Upper lobe of left lung (tissue), 6 donors: ENCODE measurements around the gene SPAG7. TPM values are rescaled to one million over a fixed set of nuclear protein-coding genes. Genes with fewer than 3 reads are reported as not detected.

Source experiments
- ATAC-seq, 2 donors: fragments of 200-7000 bp; cut with Tn5 transposase; one replicate each; pipeline ENCODE4 v1.9.1; 2022; ENCODE audit warnings: mild to moderate bottlenecking in 2 of 2, moderate library complexity in 2 of 2; ENCODE audit not compliant: low FRiP score in 2 of 2
- DNase-seq, 2 donors: peaks; one replicate each; pipeline ENCODE4 v3.0.0-alpha.2; 2019 to 2020
- H3K27ac ChIP-seq, 4 donors: fragments of 200-600 bp; sonication (generic); one replicate each; pipeline ENCODE4 v1.5.1; 2016 to 2019
- H3K27me3 ChIP-seq, 4 donors: fragments of 200-600 bp; sonication (generic); one replicate each; pipeline ENCODE4 v1.5.1; 2017 to 2019
- H3K36me3 ChIP-seq, 4 donors: fragments of 200-600 bp; sonication (generic); one replicate each; pipeline ENCODE4 v1.5.1; 2016 to 2019
- H3K4me1 ChIP-seq, 4 donors: fragments of 200-600 bp; sonication (generic); one replicate each; pipeline ENCODE4 v1.5.1; 2018 to 2019
- H3K4me3 ChIP-seq, 4 donors: fragments of 200-600 bp; sonication (generic); one replicate each; pipeline ENCODE4 v1.5.1; 2017 to 2019; ENCODE audit warnings: mild to moderate bottlenecking in 2 of 4, moderate library complexity in 1 of 4
- H3K9me3 ChIP-seq, 4 donors: fragments of 200-600 bp; sonication (generic); one replicate each; pipeline ENCODE4 v1.5.1; 2018 to 2019
- EP300 ChIP-seq, 4 donors: sonication (generic); formaldehyde crosslinking; IDR thresholded peaks; one replicate each; pipeline ENCODE4 v1.5.1; 2017; ENCODE audit warnings: antibody characterized with exemption in 4 of 4, control low read depth in 2 of 4
- POLR2A ChIP-seq, 4 donors: fragments of 450-650 bp; IDR thresholded peaks; one replicate each; pipeline ENCODE4 v1.5.1; 2016 to 2017; ENCODE audit warnings: antibody characterized with exemption in 4 of 4, mild to moderate bottlenecking in 2 of 4
- POLR2AphosphoS5 ChIP-seq, 2 donors: sonication (generic); formaldehyde crosslinking; IDR thresholded peaks; one replicate each; pipeline ENCODE4 v1.5.1; 2017; ENCODE audit warnings: antibody characterized with exemption in 2 of 2
- WGBS, 2 donors: methylation state at CpG; one replicate each; pipeline ENCODE4 v1.1.5; 2017 to 2018; 5-methylcytosine and 5-hydroxymethylcytosine counted together
- total RNA-seq, 6 donors: library from RNA; depleted of rRNA in 4 of 6; stranded (reverse); fragments of >200 nt in 4 of 6; gene quantifications; one replicate each; pipeline versions ENCODE4 v1.1.0 to v1.2.1, GENCODE V29; 2016 to 2021
- TF ChIP-seq, protein P1 (sequence below), 6 experiments: fragments of 450-650 bp in 4 of 6; fragments of 200-600 bp in 2 of 6; sonication (generic) in 2 of 6; IDR thresholded peaks; one replicate each; pipeline ENCODE4 v1.5.1; 2016 to 2019; ENCODE audit warnings: antibody characterized with exemption in 6 of 6
- donor health status: DM: no; HTN: no; CAD: no; lungs with moderate emphysema.
- donor health status: DM: no; HTN: yes; CAD: no; lungs with severe emphysema.

Gene SPAG7
- total RNA-seq, 6 donors from 2014 or later = 48.2 to 66.4 (median 63.8) TPM

DNA sequence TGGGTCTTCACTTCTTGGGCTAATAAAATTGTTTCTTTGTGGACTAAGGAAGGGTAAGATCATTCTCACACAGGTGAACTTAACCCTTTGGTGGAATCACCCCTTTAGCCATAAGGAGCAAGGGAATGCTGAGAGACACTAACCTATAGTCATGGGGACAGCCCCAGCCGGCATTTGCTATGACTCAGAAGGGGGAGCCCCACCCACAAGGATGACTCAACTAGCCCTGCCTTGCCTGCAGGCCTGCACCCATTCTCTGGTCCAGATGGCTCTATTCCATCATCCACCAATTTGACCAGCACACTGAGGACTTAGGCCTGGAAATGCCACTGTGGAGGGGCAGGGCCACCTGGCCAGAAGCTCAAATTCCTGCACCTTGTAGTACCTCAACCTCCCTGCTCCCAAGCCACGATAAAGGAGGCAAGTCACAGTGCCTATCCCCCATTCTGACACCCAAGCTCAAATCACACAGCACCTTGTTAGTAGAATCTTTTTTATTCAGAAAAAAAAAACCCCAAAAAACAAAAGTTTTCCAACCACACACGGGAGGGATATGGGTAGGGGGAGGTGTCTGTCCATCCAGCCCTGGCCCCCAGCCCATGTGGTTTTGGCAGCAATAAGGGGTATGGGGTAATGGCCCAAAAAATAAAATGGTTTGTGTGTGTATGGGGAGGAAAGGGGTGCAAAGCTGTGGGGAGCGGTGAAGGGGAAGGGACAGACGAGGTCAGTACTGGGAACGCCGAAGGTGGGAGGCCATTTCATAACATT lies 22.3 kb downstream of the SPAG7 start:
- Histone ChIP-seq H3K4me3 (peak overlapping the region; percentile 1 to 100 (median 96)), H3K4me1 (peaks cover 55 to 75% (median 64%) of the 10 kb centered on the region in 4 donors), H3K9me3 (no peaks in the 10 kb centered on the region), H3K36me3 (peaks cover 10 to 48% (median 42%) of the 10 kb centered on the region in 4 donors), H3K27ac (peak overlapping the region; percentile 97 to 100 (median 98)), H3K27me3 (no peaks in the 10 kb centered on the region)
- TF ChIP-seq POLR2AphosphoS5 (IDR thresholded peaks at IDR 0.05) = peak; percentile 24 to 67
- no peak for TF ChIP-seq EP300 (IDR thresholded peaks at IDR 0.05)
- TF ChIP-seq POLR2A (IDR thresholded peaks at IDR 0.05) = peak in 1 of 4 donors; percentile 12
- ATAC-seq = peak; percentile 44 to 49
- WGBS, 2 donors = 36 to 39% methylated on average over 7 of the region's 7 CpGs
- peak in 1 of 2 donors; percentile 90 for DNase-seq

DNA sequence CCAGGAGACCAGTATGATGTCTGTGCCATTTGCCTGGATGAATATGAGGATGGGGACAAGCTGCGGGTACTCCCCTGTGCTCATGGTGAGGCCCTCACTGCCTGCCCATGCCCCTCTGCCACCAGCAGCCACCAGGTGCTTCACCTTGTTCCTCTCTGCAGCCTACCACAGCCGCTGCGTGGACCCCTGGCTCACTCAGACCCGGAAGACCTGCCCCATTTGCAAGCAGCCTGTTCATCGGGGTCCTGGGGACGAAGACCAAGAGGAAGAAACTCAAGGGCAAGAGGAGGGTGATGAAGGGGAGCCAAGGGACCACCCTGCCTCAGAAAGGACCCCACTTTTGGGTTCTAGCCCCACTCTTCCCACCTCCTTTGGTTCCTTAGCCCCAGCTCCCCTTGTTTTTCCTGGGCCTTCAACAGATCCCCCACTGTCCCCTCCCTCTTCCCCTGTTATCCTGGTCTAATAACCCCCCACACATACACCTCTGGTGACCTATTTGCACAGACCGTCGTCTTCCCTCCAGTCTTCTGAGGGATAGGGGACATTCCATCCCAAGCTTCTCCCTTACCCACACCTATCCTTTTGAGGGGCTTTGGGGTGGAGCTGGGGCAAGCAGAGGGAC lies 23.0 kb downstream of the SPAG7 start:
- no peak for DNase-seq
- no peaks in the 10 kb centered on the region for H3K9me3 ChIP-seq
- H3K36me3 ChIP-seq = peaks cover 10 to 48% (median 42%) of the 10 kb centered on the region in 4 donors
- H3K4me1 ChIP-seq = peaks cover 52 to 68% (median 59%) of the 10 kb centered on the region in 4 donors
- no peaks in the 10 kb centered on the region for H3K27me3 ChIP-seq
- peak overlapping the region in 2 of 4 donors; percentile 4 to 98 for H3K4me3 ChIP-seq
- WGBS, 2 donors = 50 to 56% methylated on average over 8 of the region's 8 CpGs
- H3K27ac ChIP-seq = peak overlapping the region; percentile 97 to 100 (median 98)
- no peak for ATAC-seq
- TF ChIP-seq EP300 (IDR thresholded peaks at IDR 0.05) = no peak

- peaks cover 10 to 48% (median 42%) of the 10 kb centered on the region in 4 donors for H3K36me3 ChIP-seq
- H3K4me1 ChIP-seq = peaks cover 54 to 71% (median 60%) of the 10 kb centered on the region in 4 donors
- peak overlapping the region; percentile 97 to 100 (median 98) for H3K27ac ChIP-seq
- 46 to 52% methylated on average over 3 of the region's 3 CpGs for WGBS, 2 donors
- peak in 1 of 2 donors; percentile 63 for DNase-seq
- peak overlapping the region in 2 of 4 donors; percentile 4 to 98 for H3K4me3 ChIP-seq
- no peak for ATAC-seq
- TF ChIP-seq POLR2AphosphoS5 (IDR thresholded peaks at IDR 0.05) = no peak
- no peak for TF ChIP-seq POLR2A (IDR thresholded peaks at IDR 0.05)
- TF ChIP-seq, protein P1, sequence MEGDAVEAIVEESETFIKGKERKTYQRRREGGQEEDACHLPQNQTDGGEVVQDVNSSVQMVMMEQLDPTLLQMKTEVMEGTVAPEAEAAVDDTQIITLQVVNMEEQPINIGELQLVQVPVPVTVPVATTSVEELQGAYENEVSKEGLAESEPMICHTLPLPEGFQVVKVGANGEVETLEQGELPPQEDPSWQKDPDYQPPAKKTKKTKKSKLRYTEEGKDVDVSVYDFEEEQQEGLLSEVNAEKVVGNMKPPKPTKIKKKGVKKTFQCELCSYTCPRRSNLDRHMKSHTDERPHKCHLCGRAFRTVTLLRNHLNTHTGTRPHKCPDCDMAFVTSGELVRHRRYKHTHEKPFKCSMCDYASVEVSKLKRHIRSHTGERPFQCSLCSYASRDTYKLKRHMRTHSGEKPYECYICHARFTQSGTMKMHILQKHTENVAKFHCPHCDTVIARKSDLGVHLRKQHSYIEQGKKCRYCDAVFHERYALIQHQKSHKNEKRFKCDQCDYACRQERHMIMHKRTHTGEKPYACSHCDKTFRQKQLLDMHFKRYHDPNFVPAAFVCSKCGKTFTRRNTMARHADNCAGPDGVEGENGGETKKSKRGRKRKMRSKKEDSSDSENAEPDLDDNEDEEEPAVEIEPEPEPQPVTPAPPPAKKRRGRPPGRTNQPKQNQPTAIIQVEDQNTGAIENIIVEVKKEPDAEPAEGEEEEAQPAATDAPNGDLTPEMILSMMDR (IDR thresholded peaks at IDR 0.05) = no peak
- TF ChIP-seq EP300 (IDR thresholded peaks at IDR 0.05) = no peak
- H3K27me3 ChIP-seq = no peaks in the 10 kb centered on the region
- no peaks in the 10 kb centered on the region for H3K9me3 ChIP-seq
These were observed 23.5 kb downstream of the SPAG7 start for GRCh38 chr17:4944163-4944553.

DNA sequence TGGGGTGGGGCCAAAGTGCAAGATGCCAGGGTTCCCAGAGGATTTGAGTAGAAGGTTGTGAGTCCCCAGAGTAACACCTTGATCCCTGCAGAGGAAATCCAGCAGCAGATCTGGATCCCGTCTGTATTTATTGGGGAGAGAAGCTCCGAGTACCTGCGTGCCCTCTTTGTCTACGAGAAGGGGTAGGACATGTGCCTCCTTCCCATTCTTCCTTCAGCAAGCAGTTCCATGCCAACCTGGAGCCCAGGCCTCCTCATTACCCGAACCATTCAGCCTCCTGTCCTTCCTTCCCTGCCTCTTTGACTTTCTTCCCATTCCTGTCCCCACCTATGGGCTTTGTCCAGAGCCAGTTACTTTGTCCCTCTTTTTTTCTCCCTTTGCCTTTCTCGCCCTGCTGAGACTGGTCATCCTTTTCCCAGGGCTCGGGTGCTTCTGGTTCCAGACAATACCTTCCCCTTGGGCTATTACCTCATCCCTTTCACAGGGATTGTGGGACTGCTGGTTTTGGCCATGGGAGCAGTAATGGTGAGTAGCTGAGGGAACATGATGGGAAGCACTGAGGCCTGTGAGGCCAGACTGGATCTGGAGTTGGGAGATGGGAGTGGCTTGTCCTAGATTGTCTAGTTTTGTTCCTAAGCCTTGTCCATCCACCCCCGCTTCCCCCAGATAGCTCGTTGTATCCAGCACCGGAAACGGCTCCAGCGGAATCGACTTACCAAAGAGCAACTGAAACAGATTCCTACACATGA lies 24.7 kb downstream of the SPAG7 start:
- peak overlapping the region in 3 of 4 donors; percentile 97 to 100 (median 99) for H3K27ac ChIP-seq
- H3K4me1 ChIP-seq = peaks cover 64 to 83% (median 71%) of the 10 kb centered on the region in 4 donors
- H3K9me3 ChIP-seq = no peaks in the 10 kb centered on the region
- ATAC-seq = no peak
- 79 to 80% methylated on average over 13 of the region's 13 CpGs for WGBS, 2 donors
- H3K27me3 ChIP-seq = no peaks in the 10 kb centered on the region
- DNase-seq = no peak
- no peak overlapping the region for H3K4me3 ChIP-seq
- no peak for TF ChIP-seq POLR2A (IDR thresholded peaks at IDR 0.05)
- no peak for TF ChIP-seq EP300 (IDR thresholded peaks at IDR 0.05)
- TF ChIP-seq, protein P1 (IDR thresholded peaks at IDR 0.05) = no peak
- TF ChIP-seq POLR2AphosphoS5 (IDR thresholded peaks at IDR 0.05) = no peak
- H3K36me3 ChIP-seq = peaks cover 10 to 55% (median 43%) of the 10 kb centered on the region in 4 donors

DNA sequence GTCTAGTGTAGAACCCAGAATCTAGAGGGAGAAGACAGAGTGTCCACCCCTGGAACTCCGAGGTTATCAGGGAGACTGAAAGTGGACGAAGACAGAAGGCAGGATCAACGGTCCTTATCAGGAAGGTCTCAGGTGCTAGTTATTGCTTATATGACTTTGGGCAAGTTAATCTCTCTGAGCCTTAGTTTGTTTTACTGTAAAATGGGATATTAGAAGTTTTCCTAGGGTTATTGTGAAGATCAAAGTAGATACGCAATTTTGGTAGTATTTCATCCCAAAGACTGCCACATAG lies 26.4 kb downstream of the SPAG7 start:
- Histone ChIP-seq H3K27ac (peak overlapping the region; percentile 84 to 99 (median 94)), H3K9me3 (no peaks in the 10 kb centered on the region), H3K27me3 (no peaks in the 10 kb centered on the region), H3K4me3 (peak overlapping the region in 3 of 4 donors; percentile 63 to 72 (median 71)), H3K36me3 (peaks cover 18 to 69% (median 56%) of the 10 kb centered on the region in 4 donors), H3K4me1 (peaks cover 55 to 76% (median 66%) of the 10 kb centered on the region in 4 donors)
- ATAC-seq (no peak), DNase-seq (no peak)
- TF ChIP-seq POLR2A (IDR thresholded peaks at IDR 0.05) (no peak), POLR2AphosphoS5 (IDR thresholded peaks at IDR 0.05) (no peak), EP300 (IDR thresholded peaks at IDR 0.05) (no peak)
- TF ChIP-seq, protein P1 (IDR thresholded peaks at IDR 0.05) = no peak
- WGBS, 2 donors = 36 to 43% methylated on average over 4 of the region's 4 CpGs
